H1 (cell line): Measurements from ENCODE around the gene DAB2IP.

Source experiments
- ATF2 ChIP-seq: IDR thresholded peaks from 2 replicates; pipeline ENCODE4 v1.6.1; 2012; ENCODE audit warnings: low read length, inconsistent platforms
- ATF3 ChIP-seq: IDR thresholded peaks from 2 replicates; pipeline ENCODE4 v1.6.1; 2011; ENCODE audit warnings: low read depth, mild to moderate bottlenecking, low read length; ENCODE audit not compliant: insufficient read depth
- CBX5 ChIP-seq: fragments of 300-800, 300-1000 bp; sonication (generic); IDR thresholded peaks from 2 replicates; pipeline ENCODE4 v1.7.1; 2016; ENCODE audit warnings: antibody characterized with exemption, low read length, low read depth
- CHD1 ChIP-seq: IDR thresholded peaks from 2 replicates; pipeline ENCODE4 v1.6.1; 2012; ENCODE audit warnings: low read depth, low read length, improper control_type of control experiment
- CTCF ChIP-seq, 3 experiments: IDR thresholded peaks; 1 replicate in 2 of 3; 2 replicates in 1 of 3; pipeline versions ENCODE4 v1.5.1 to v1.6.1; 2011; ENCODE audit warnings: low read length in 3 of 3, mild to moderate bottlenecking in 3 of 3, inconsistent platforms in 2 of 3, low read depth in 1 of 3, moderate library complexity in 1 of 3; ENCODE audit not compliant: insufficient read depth in 1 of 3; ENCODE audit errors: control extremely low read depth in 1 of 3
- GTF2F1 ChIP-seq: IDR thresholded peaks from 2 replicates; pipeline ENCODE4 v1.6.1; 2012; ENCODE audit warnings: low read depth, low read length, improper control_type of control experiment, borderline replicate concordance
- KDM1A ChIP-seq: fragments of 200-600, 300-600 bp; sonication (generic); IDR thresholded peaks from 2 replicates; pipeline ENCODE4 v1.7.1; 2016; ENCODE audit warnings: mild to moderate bottlenecking, low read length, borderline replicate concordance
- MAX ChIP-seq: IDR thresholded peaks from 2 replicates; pipeline ENCODE4 v1.6.1; 2012; ENCODE audit warnings: inconsistent platforms
- POLR2A ChIP-seq, 2 experiments: IDR thresholded peaks; 1 replicate in 1 of 2; 2 replicates in 1 of 2; pipeline ENCODE4 v1.6.1; 2011; ENCODE audit warnings: low read depth in 2 of 2, low read length in 2 of 2, mild to moderate bottlenecking in 2 of 2; ENCODE audit errors: control extremely low read depth in 1 of 2
- POLR2AphosphoS5 ChIP-seq: IDR thresholded peaks from 2 replicates; pipeline ENCODE4 v1.6.1; 2011; ENCODE audit warnings: low read depth, low read length
- RAD21 ChIP-seq, 2 experiments: IDR thresholded peaks in 1 of 2; conservative IDR thresholded peaks in 1 of 2; 2 replicates each; pipeline ENCODE4 v1.6.1; 2011; ENCODE audit warnings: low read depth in 2 of 2, low read length in 2 of 2, improper control_type of control experiment in 1 of 2, inconsistent platforms in 1 of 2, mild to moderate bottlenecking in 1 of 2, moderate library complexity in 1 of 2
- RFX5 ChIP-seq: IDR thresholded peaks from 2 replicates; pipeline ENCODE4 v1.6.1; 2011; ENCODE audit warnings: low read depth, low read length, improper control_type of control experiment, borderline replicate concordance
- YY1 ChIP-seq: IDR thresholded peaks from 2 replicates; pipeline ENCODE4 v1.6.1; 2011; ENCODE audit warnings: low read depth, mild to moderate bottlenecking, low read length

- no peak for TF ChIP-seq CBX5
- no peak for TF ChIP-seq MAX
- TF ChIP-seq ATF3 = no peak
- no peak for TF ChIP-seq POLR2A (IDR thresholded peaks at IDR 0.05; ENCODE audit: control extremely low read depth in 1 of 2, low read depth in 2 of 2, low read length in 2 of 2)
- TF ChIP-seq POLR2AphosphoS5 = no peak
- TF ChIP-seq CTCF (IDR thresholded peaks at IDR 0.05; ENCODE audit: control extremely low read depth in 1 of 3, insufficient read depth in 1 of 3, low read depth in 1 of 3, low read length in 3 of 3) = no peak
- TF ChIP-seq RAD21 (IDR thresholded peaks at IDR 0.05 in 1 of 2, conservative IDR thresholded peaks at IDR 0.05 in 1 of 2; ENCODE audit: low read depth in 2 of 2, low read length in 2 of 2) = no peak
- no peak for TF ChIP-seq YY1
- TF ChIP-seq ATF2 = no peak
- TF ChIP-seq KDM1A = no peak
- no peak for TF ChIP-seq GTF2F1
- TF ChIP-seq CHD1 = no peak
- TF ChIP-seq RFX5 = no peak
Observed at GRCh38 chr9:121666294-121666693, 14.9 kb downstream of the DAB2IP start.
